CD4-positive, alpha-beta T cell treated with Interleukin-17A for 1 hour (primary cell): ENCODE measurements around the gene MAP2K4.
A peak's percentile ranks its signal among the peaks of the same experiment; 100 is the strongest.
"Not testable (repeated sequence)": the region's sequence is repeated elsewhere in the genome, so short reads cannot be mapped to it uniquely, and the experiment has no call there.

Experiments used
- DNase-seq: peaks from one replicate; pipeline ENCODE4 v3.0.0-alpha.2; 2020

The MAP2K4 gene

GRCh38 chr17:12020642-12021622 is at the start of gene MAP2K4:
MAP2K4 (plus strand) TSS chr17:12020877; CDS start chr17:12020887, 10 bp downstream.
- peak; percentile 95 for DNase-seq

DNA sequence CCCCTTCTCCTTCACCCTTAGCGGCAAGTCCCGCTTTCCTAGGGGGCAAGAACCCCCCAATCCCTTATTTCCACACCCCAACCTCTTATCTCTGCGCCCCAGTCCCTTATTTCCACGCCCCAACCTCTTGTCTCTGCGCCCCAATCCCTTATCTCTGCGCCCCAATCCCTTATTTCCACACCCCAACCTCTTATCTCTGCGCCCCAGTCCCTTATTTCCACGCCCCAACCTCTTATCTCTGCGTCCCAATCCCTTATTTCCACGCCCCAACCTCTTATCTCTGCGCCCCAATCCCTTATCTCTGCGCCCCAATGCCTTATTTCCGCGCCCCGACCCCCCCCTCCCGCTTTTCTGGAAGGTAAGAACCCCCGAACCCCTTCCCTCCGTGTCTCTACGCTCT is 47.9 kb upstream of the MAP2K4 start:
- DNase-seq, result not testable (repeated sequence)

DNA sequence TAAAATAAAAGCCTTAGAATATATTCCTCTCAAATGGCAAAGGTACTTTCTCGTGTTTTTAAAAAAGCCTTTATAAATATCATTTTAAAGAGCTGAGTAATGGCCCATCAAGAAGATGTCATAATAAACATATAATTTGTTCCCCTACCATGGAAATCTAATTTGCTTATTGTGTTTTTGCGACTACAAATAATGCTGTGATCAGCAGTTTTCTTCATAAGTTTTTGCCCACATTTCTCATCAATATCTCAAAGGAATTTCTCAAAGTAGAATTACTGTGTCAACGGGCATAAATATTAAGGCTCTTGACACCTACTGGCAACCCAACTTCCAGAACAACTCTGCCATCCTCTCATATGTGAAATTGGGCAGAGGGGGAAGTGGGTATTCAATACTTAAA is 40.9 kb upstream of the MAP2K4 start:
- DNase-seq, result no peak

GRCh38 chr17:11980813-11981212 is 39.9 kb upstream of the MAP2K4 start:
- DNase-seq, result no peak

- no peak for DNase-seq
Observed at GRCh38 chr17:11981862-11982261, 38.8 kb upstream of the MAP2K4 start.

DNA sequence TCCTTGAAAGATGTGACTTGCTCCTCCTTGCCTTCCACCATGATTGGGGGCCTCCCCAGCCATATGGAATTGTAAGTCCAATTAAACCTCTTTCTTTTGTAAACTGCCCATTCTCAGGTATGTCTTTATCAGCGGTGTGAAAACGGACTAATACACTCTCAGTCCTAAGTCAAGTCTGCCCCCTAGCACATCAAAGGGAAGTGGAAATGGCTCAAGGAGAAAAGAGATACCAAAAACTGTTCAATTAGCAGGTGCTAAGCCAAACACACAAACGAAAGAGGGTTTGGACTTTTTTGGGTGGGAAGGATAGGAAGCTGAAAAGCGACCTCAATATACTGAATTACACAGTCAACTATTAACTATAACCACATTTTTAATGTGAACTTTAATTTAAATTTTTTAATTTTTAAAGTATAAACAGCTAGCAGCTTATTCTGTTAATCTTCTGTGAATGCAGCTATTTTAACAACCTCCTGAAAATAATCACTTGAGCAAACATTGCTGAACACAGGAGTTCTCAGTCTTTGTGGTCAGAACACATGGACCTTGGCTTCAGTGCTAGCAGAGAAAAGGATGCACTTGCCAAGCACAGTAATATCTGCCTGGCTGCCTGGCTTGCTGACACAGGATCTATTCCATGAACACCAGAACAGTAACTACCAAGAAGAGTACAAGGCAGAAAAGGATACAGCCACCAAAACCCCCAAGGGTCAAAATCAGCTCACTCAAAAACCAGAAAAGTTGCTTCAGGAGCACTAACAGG is 34.3 kb upstream of the MAP2K4 start:
- no peak for DNase-seq

DNA sequence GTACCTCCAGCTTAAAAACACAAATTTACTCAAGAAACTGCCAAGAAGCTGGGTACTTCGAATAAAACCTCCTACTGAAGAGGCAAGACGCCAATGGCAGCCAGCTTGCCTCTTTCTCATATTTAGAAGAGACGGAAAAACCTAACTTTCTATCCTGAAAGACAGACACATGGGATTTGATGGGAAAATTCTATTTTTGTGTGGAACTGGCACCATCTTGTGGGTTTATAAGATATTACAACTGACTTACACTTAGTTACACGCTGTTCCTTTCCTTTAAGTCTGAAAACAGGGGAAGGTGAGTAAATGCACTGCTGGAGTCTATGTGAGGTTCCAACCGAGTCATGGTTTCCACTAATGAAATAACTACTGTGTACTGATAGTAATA is 33.7 kb upstream of the MAP2K4 start:
- DNase-seq, result peak; percentile 6

DNA sequence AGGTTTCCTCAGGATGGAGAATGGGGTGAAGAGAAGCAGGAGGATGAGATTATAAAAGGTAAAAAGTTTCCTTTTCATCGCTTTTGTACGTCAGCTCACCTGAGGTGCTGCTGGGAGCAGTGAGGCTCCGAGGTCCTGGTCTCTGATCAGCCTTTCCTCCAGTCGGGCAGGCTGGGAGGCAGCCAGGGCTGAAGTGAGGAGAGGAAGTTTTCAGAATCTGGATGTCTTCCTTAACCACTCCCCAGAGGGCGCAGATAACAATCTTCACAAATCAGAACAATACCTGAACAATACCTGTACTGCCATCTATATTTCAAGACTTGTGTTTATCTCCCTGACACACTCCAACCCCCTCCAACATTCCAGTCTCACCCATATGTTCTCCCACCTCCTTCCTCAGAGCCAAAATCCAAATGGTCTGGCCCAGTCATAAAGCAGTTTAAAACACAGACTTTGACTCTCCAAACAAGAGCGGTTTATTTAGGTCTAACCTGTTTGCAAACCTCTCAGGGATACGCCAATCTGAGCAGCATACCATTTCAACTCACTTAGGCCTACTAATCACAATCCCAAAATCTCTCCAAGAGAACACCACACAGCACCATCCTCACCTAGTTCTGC is 30.2 kb upstream of the MAP2K4 start:
- DNase-seq, result no peak

GRCh38 chr17:11991461-11991860 is 29.2 kb upstream of the MAP2K4 start:
- no peak for DNase-seq

DNA sequence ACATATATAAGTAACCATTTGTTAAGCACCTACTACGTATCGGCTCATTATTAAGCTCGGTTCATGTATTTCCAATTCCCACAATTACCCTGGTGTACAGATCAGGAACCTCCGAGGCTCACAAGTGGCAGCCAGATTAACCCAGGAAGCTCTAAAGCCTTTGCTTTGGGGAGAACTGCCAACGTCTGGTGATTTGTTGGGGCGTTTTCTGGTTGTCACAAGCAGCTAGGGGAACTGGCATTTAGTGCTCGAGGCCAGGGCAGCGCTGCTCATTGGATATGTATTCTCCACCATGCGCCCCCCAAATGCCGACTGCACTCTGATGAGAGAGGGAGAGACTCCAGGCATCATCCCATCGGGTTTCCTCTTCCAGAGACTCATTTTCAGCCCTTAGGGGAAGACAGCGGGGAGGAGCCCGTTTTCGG is 23.9 kb upstream of the MAP2K4 start:
- DNase-seq, result peak; percentile 59

- peak; percentile 94 for DNase-seq
Observed at GRCh38 chr17:11997147-11997971, 23.3 kb upstream of the MAP2K4 start, which contains the start of gene ZNF18. ZNF18 (minus strand) TSS chr17:11997475; CDS start chr17:11992829, 4,646 bp downstream.

GRCh38 chr17:11997972-11998233 is 22.8 kb upstream of the MAP2K4 start:
- no peak for DNase-seq

DNA sequence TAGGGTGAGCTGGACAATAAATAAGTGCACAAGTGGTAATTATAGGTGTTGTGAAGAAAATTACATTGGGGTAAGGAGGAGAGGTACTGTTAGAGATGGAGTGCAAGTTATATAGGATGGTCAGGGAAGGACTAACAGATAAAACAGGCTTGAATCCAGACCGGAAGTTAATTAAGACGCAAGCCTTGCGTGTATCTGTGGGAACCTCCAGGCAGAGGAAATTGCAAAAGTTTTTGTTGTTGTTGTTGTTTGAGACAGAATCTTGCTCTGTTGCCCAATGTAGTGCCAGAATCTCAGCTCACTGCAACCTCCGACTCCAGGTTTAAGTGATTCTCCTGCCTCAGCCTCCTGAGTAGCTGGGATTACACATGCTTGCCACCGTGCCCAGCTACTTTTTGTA is 21.0 kb upstream of the MAP2K4 start:
- no peak for DNase-seq

GRCh38 chr17:12007466-12007865 is 13.2 kb upstream of the MAP2K4 start:
- DNase-seq, result no peak

DNA sequence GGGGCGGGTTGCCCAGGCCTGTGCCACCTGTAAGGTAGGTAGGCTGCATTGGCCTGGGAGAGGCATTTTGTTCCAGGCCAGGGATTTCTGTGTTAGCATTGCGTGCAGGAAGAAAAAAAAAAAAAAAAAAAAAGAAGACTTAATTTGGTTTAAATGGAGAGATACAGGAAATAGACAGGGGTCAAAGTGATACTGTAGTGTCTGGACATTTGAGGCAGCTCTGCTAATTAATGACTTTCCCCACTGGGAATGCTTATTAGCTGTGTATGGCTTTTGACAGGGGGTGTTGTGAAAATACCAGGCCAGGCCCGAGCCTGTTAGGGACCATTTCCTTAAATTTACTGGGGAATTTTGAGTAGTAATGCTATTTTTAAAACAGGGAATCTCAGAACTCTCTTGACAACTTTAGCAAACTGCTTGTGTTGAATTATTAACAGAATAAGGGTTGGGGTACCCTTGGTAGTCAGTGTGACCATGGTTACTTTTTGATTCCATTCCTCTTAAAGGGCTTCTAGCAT is 1.0 kb downstream of the MAP2K4 start:
- DNase-seq, result no peak

- no peak for DNase-seq
Observed at GRCh38 chr17:12022310-12022709, 1.6 kb downstream of the MAP2K4 start.

DNA sequence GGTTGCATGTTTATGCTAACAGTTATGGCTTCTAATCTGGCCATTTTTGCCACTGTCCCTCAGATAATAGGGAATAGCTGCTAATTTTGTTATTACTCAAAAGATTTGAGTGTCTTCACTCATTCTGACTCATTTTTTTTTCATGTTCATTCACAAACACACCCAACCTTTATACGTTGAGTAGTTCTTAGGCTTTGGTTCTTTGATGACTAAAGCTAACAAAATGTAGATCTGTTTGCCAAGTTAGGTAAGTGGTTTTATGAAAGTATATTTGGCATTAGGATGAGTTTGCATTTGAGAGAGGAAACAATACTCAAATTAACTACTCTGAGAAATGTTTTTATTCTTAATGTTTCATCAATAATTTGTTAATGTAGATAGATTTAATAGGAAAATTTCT is 3.6 kb downstream of the MAP2K4 start:
- no peak for DNase-seq

DNA sequence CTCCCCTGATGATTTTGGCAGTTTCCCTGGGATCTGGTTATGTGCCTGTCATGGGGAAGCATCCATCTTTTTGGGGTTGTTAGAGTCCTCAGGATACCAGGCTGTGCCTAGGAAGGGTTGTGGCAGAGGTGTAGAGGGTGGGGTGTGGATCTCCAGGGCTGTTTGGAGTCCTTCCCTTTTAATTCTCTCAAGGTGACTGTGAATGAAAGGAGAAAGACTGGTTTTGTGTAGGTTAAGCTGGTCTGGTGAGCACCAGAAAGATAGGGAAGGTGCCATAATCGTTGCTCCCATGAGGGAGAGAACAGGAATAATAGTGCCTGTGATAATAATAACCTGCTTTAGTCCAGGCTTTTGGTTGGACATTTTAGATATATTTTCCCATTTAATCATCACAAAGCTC is 7.0 kb downstream of the MAP2K4 start:
- DNase-seq, result no peak

DNA sequence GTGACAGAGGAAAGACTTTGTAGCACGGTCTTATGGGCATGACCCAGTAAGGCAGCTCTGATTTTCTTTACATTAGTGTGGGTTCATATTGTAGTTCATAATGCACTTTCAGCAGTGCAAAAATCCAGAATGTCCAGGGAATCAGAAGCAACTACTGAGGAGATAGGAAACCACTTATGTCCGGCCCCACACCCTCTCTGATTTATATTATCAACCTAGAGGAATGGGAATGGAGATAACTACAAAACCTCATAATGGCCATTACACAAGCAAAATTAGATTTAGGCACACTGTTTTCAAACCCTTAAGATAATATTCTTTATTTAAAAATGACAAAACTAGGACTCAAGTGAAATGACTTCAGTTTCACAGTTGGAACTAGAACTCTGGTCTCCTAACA is 7.9 kb downstream of the MAP2K4 start:
- no peak for DNase-seq

DNA sequence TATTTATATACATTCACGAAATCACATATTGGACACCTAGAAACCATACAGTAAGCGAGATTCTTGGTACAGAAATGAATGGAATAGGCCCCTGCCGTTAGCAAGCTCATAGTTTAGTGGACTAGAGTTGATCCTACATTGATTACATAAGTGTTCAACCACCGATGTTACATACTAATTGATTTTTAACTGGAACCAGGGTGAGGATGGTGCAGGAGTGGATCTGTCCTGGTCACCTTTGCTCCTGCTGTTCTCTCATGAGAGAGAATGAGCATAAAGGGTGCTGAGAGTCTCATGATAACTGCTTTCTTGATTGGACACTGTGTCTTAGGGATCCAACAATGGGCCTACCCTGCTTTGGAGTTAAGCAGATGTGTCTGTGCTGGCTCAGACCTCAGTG is 13.9 kb downstream of the MAP2K4 start:
- no peak for DNase-seq

DNA sequence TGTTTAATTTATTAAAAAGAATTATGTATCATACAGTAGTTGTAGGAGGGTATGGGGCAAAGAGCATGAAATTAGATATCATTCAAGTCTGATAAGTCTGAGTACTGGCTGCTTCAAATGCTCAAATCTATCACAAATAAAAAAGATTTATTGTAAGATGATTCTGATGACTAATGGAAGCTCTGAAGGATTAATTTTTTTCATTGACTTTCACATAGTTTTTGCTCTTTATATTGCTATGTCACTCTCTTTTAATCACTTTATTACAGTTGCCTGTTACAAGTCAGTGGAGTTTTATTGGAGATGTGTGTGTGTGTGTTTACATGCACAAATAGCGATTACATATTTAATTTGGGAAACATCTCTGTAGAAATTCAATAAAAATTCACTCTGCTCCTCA is 15.0 kb downstream of the MAP2K4 start:
- no peak for DNase-seq

DNA sequence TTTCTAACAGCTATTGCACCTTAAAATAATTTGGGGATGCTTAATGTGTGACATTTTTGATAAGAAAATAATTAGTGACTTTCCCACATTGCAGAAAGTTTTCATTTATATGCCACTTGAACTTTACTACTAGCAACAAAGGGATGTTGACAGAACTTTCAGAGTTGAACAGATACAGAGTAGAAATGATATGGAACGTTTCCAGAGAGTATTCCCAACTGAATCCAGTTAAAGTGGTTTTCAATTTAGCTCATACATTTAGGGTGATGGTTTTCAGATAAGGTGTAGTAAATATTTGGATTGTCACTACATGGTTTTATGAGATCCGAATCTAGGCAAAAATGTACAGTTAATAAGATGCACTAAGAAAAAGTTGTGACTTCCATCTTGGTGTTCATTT is 17.3 kb downstream of the MAP2K4 start:
- no peak for DNase-seq

- DNase-seq, result no peak
Observed at GRCh38 chr17:12040478-12040877, 19.8 kb downstream of the MAP2K4 start.
